Stimulated activated CD4-positive, alpha-beta T cell treated with anti-CD3 and anti-CD28 coated beads, TNF-alpha, amount 100 ng/mL, for 1 hour (primary cell): ENCODE measurements around the gene CRNKL1.

Experiments used
- DNase-seq, 3 donors: peaks; one replicate each; pipeline ENCODE4 v3.0.0-alpha.2; 2020; ENCODE audit warnings: low read depth in 3 of 3, low spot score in 1 of 3

Gene CRNKL1

GRCh38 chr20:20063941-20064702, 11.9 kb upstream of the CRNKL1 start:
- DNase-seq, result no peak

- DNase-seq, result no peak
These were observed 8.2 kb upstream of the CRNKL1 start for GRCh38 chr20:20060234-20060998.

GRCh38 chr20:20051767-20052073, 546 bp downstream of the CRNKL1 start:
- DNase-seq, result no peak

- no peak for DNase-seq
These were observed 12.4 kb downstream of the CRNKL1 start for GRCh38 chr20:20039752-20040387.

- no peak for DNase-seq
These were observed 13.7 kb downstream of the CRNKL1 start for GRCh38 chr20:20038586-20038985.

GRCh38 chr20:20037960-20038359, 14.3 kb downstream of the CRNKL1 start:
- DNase-seq, result no peak

- no peak for DNase-seq
These were observed 15.5 kb downstream of the CRNKL1 start for GRCh38 chr20:20036756-20037155.

GRCh38 chr20:20034486-20034885, 17.8 kb downstream of the CRNKL1 start:
- DNase-seq, result no peak

GRCh38 chr20:20031790-20032189, 20.5 kb downstream of the CRNKL1 start:
- no peak for DNase-seq

- DNase-seq, result no peak
These were observed 25.0 kb downstream of the CRNKL1 start for GRCh38 chr20:20027284-20027683.

GRCh38 chr20:20024942-20025341, 27.3 kb downstream of the CRNKL1 start:
- no peak for DNase-seq

- no peak for DNase-seq
These were observed 28.9 kb downstream of the CRNKL1 start for GRCh38 chr20:20023395-20023794.

- no peak for DNase-seq
These were observed 29.8 kb downstream of the CRNKL1 start for GRCh38 chr20:20022498-20022897.

- no peak for DNase-seq
These were observed 30.4 kb downstream of the CRNKL1 start for GRCh38 chr20:20021835-20022234.

GRCh38 chr20:20020908-20021307, 31.4 kb downstream of the CRNKL1 start:
- no peak for DNase-seq

- DNase-seq, result no peak
These were observed 33.1 kb downstream of the CRNKL1 start for GRCh38 chr20:20019123-20019522.

GRCh38 chr20:20018366-20018765, 33.9 kb downstream of the CRNKL1 start:
- DNase-seq, result no peak

GRCh38 chr20:20017844-20018185, 34.5 kb downstream of the CRNKL1 start:
- DNase-seq, result no peak

- peak; percentile 66 to 81 (median 73) for DNase-seq
These were observed 35.0 kb downstream of the CRNKL1 start, which contains the start of gene NAA20 for GRCh38 chr20:20017001-20017843. NAA20 (plus strand) TSS chr20:20017362; CDS start chr20:20017397, 35 bp downstream.

GRCh38 chr20:20014659-20015058, 37.6 kb downstream of the CRNKL1 start:
- DNase-seq, result no peak

GRCh38 chr20:20012541-20012940, 39.7 kb downstream of the CRNKL1 start:
- DNase-seq, result no peak
